Measurements from ENCODE around the gene GRM7. TPM values are rescaled to one million over a fixed set of nuclear protein-coding genes. Genes with fewer than 3 reads are reported as not detected.

GRM7 gene
- total RNA-seq, 6 experiments from 2014 or later, result not detected

DNA sequence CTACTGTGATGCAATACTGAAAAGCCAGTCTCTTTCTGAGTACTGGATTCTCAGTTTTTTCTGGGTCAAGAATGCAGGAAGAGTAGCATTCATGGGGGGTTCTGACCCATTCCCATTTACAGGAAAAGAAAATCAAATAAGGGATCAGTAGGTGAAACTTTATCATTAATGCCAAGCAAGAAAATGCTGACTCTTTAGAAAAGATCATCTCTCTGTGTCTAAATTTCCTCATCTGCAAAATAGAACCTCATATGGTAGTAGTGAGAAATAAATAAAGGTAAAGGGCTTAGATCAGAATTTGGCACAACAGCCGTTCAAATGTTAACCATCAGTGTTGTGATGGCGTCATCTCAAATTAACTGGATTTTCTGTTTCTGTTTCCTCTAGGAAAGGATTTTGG is 833.1 kb downstream of the GRM7 start:
- H3K4me3 Mint-ChIP-seq, result no peak overlapping the region

DNA sequence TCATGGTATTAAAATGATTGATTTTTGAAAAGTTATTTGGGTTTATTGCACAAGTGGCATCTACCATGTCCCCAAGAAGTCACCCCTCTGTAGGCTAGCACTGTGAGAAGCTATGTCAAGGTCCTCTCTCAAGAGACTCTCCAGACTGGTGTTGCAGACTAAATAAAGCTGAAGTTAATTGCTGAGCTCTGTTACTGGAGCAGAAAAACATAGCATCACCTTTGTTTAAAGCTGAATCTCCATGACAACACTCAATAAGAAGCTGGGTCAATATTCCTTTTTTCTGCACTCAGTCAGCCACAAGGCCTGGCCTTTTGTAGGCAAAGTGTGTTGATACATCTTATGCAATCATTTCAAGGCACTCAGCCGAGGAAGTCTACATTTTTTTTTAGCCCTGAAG is 834.1 kb downstream of the GRM7 start:
- no peak overlapping the region for H3K27ac Mint-ChIP-seq
- peaks cover 38% of the 10 kb centered on the region for H3K9me3 Mint-ChIP-seq
- DNase-seq, result no peak
- H3K36me3 Mint-ChIP-seq (ENCODE audit: low read depth), result no peaks in the 10 kb centered on the region
- no peaks in the 10 kb centered on the region for H3K27me3 Mint-ChIP-seq (ENCODE audit: insufficient read depth)
- H3K4me3 Mint-ChIP-seq, result no peak overlapping the region
- no peaks in the 10 kb centered on the region for H3K4me1 Mint-ChIP-seq (ENCODE audit: low read depth)
- TF ChIP-seq, protein P1, sequence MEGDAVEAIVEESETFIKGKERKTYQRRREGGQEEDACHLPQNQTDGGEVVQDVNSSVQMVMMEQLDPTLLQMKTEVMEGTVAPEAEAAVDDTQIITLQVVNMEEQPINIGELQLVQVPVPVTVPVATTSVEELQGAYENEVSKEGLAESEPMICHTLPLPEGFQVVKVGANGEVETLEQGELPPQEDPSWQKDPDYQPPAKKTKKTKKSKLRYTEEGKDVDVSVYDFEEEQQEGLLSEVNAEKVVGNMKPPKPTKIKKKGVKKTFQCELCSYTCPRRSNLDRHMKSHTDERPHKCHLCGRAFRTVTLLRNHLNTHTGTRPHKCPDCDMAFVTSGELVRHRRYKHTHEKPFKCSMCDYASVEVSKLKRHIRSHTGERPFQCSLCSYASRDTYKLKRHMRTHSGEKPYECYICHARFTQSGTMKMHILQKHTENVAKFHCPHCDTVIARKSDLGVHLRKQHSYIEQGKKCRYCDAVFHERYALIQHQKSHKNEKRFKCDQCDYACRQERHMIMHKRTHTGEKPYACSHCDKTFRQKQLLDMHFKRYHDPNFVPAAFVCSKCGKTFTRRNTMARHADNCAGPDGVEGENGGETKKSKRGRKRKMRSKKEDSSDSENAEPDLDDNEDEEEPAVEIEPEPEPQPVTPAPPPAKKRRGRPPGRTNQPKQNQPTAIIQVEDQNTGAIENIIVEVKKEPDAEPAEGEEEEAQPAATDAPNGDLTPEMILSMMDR (IDR thresholded peaks at IDR 0.05), result no peak

More for the DNA sequence above, 833.1 kb downstream of the GRM7 start:
- Mint-ChIP-seq H3K4me1 (ENCODE audit: low read depth) (no peaks in the 10 kb centered on the region), H3K9me3 (peaks cover 38% of the 10 kb centered on the region), H3K27me3 (ENCODE audit: insufficient read depth) (no peaks in the 10 kb centered on the region), H3K36me3 (ENCODE audit: low read depth) (no peaks in the 10 kb centered on the region), H3K27ac (no peak overlapping the region)
- no peak for DNase-seq
- TF ChIP-seq, protein P1 (IDR thresholded peaks at IDR 0.05), result no peak

DNA sequence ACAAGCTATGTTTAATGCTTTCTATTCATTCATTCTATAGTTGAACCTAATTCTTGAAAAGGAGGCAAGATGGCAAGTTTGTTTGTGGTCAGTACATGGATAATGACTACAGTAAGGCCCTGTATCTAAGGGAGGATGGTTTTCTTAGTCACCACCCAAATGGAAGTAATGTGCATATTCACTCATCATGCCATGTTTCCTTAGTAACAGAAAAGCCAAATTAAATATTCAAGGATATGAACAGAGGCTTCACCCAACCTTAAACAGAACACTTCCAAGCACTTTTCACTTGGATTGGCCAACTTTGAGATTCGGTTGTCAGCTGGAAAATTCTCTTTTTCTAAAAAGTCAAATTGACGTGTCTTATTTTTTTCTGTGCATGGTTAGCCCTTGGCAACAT is 835.4 kb downstream of the GRM7 start:
- Mint-ChIP-seq H3K36me3 (ENCODE audit: low read depth) (no peaks in the 10 kb centered on the region), H3K27ac (no peak overlapping the region), H3K4me1 (ENCODE audit: low read depth) (no peaks in the 10 kb centered on the region), H3K27me3 (ENCODE audit: insufficient read depth) (no peaks in the 10 kb centered on the region), H3K9me3 (peaks cover 38% of the 10 kb centered on the region), H3K4me3 (no peak overlapping the region)
- TF ChIP-seq, protein P1 (IDR thresholded peaks at IDR 0.05), result no peak
- DNase-seq, result no peak

- Mint-ChIP-seq H3K27me3 (ENCODE audit: insufficient read depth) (no peaks in the 10 kb centered on the region), H3K4me1 (ENCODE audit: low read depth) (no peaks in the 10 kb centered on the region), H3K36me3 (ENCODE audit: low read depth) (no peaks in the 10 kb centered on the region), H3K27ac (no peak overlapping the region), H3K9me3 (peaks cover 31% of the 10 kb centered on the region), H3K4me3 (no peak overlapping the region)
- TF ChIP-seq, protein P1 (IDR thresholded peaks at IDR 0.05), result no peak
- DNase-seq, result no peak
These were observed 836.6 kb downstream of the GRM7 start for GRCh38 chr3:7697548-7697947.

GRCh38 chr3:7700539-7700938 is 839.6 kb downstream of the GRM7 start:
- Mint-ChIP-seq H3K27ac (no peak overlapping the region), H3K36me3 (ENCODE audit: low read depth) (no peaks in the 10 kb centered on the region), H3K9me3 (peaks cover 18% of the 10 kb centered on the region), H3K4me1 (ENCODE audit: low read depth) (no peaks in the 10 kb centered on the region), H3K27me3 (ENCODE audit: insufficient read depth) (no peaks in the 10 kb centered on the region), H3K4me3 (no peak overlapping the region)
- TF ChIP-seq, protein P1 (IDR thresholded peaks at IDR 0.05), result no peak
- no peak for DNase-seq

- no peak overlapping the region for H3K27ac Mint-ChIP-seq
- no peaks in the 10 kb centered on the region for H3K36me3 Mint-ChIP-seq (ENCODE audit: low read depth)
- peaks cover 18% of the 10 kb centered on the region for H3K9me3 Mint-ChIP-seq
- TF ChIP-seq, protein P1 (IDR thresholded peaks at IDR 0.05), result no peak
- no peaks in the 10 kb centered on the region for H3K27me3 Mint-ChIP-seq (ENCODE audit: insufficient read depth)
- H3K4me1 Mint-ChIP-seq (ENCODE audit: low read depth), result no peaks in the 10 kb centered on the region
- DNase-seq, result no peak
- H3K4me3 Mint-ChIP-seq, result no peak overlapping the region
These were observed 840.1 kb downstream of the GRM7 start for GRCh38 chr3:7700977-7701376.

All from HFFc6 (cell line).